Measurements from ENCODE around the gene PRR23B.
"Not testable (repeated sequence)": the region's sequence is repeated elsewhere in the genome, so short reads cannot be mapped to it uniquely, and the experiment has no call there.

The PRR23B gene

GRCh38 chr3:139032326-139033002 lies 11.7 kb upstream of the PRR23B start:
- no peak overlapping the region for H3K4me3 ChIP-seq (replicated peaks; ENCODE audit: low read depth, low read length)
- TF ChIP-seq CTCF (IDR thresholded peaks at IDR 0.05; ENCODE audit: low read depth, low read length, missing control alignments), result no peak
- no peak for DNase-seq (ENCODE audit: extremely low read depth, low read depth)

- not testable (repeated sequence) for H3K4me3 ChIP-seq (replicated peaks; ENCODE audit: low read depth, low read length); DNase-seq (ENCODE audit: extremely low read depth, low read depth)
Observed at GRCh38 chr3:139030576-139030975, 9.8 kb upstream of the PRR23B start.

- no peak for DNase-seq (ENCODE audit: extremely low read depth, low read depth)
- no peak overlapping the region for H3K4me3 ChIP-seq (replicated peaks; ENCODE audit: low read depth, low read length)
- TF ChIP-seq CTCF (IDR thresholded peaks at IDR 0.05; ENCODE audit: low read depth, low read length, missing control alignments), result no peak
Observed at GRCh38 chr3:139024968-139025367, 4.2 kb upstream of the PRR23B start.

GRCh38 chr3:139020036-139020867 lies 474 bp downstream of the PRR23B start:
- TF ChIP-seq CTCF (IDR thresholded peaks at IDR 0.05; ENCODE audit: low read depth, low read length, missing control alignments), result no peak
- no peak for DNase-seq (ENCODE audit: extremely low read depth, low read depth)
- H3K4me3 ChIP-seq (replicated peaks; ENCODE audit: low read depth, low read length), result no peak overlapping the region

- TF ChIP-seq CTCF (IDR thresholded peaks at IDR 0.05; ENCODE audit: low read depth, low read length, missing control alignments), result no peak
- no peak for DNase-seq (ENCODE audit: extremely low read depth, low read depth)
Observed at GRCh38 chr3:139016430-139017048, 4.2 kb downstream of the PRR23B start.

GRCh38 chr3:139006051-139006716 lies 14.5 kb downstream of the PRR23B start, which contains the start of gene PRR23A:
Gene PRR23A, minus strand, starts transcription at chr3:139006268. Its CDS starts 0 bp downstream, at chr3:139006268.
- no peak for DNase-seq (ENCODE audit: extremely low read depth, low read depth)
- TF ChIP-seq CTCF (IDR thresholded peaks at IDR 0.05; ENCODE audit: low read depth, low read length, missing control alignments), result no peak

More at GRCh38 chr3:139016430-139017048, 4.2 kb downstream of the PRR23B start:
- no peak overlapping the region for H3K4me3 ChIP-seq (replicated peaks; ENCODE audit: low read depth, low read length)

More at GRCh38 chr3:139006051-139006716, 14.5 kb downstream of the PRR23B start, which contains the start of gene PRR23A:
- H3K4me3 ChIP-seq (replicated peaks; ENCODE audit: low read depth, low read length), result no peak within 1 kb of the TSS

Measured in HFF-Myc (cell line).